ENCODE measurements around the gene TRIM3. TPM values are rescaled to one million over a fixed set of nuclear protein-coding genes. Genes with fewer than 3 reads are reported as not detected.

TRIM3 gene
- total RNA-seq, 1 experiment from 2014 or later: 13.4 TPM

DNA sequence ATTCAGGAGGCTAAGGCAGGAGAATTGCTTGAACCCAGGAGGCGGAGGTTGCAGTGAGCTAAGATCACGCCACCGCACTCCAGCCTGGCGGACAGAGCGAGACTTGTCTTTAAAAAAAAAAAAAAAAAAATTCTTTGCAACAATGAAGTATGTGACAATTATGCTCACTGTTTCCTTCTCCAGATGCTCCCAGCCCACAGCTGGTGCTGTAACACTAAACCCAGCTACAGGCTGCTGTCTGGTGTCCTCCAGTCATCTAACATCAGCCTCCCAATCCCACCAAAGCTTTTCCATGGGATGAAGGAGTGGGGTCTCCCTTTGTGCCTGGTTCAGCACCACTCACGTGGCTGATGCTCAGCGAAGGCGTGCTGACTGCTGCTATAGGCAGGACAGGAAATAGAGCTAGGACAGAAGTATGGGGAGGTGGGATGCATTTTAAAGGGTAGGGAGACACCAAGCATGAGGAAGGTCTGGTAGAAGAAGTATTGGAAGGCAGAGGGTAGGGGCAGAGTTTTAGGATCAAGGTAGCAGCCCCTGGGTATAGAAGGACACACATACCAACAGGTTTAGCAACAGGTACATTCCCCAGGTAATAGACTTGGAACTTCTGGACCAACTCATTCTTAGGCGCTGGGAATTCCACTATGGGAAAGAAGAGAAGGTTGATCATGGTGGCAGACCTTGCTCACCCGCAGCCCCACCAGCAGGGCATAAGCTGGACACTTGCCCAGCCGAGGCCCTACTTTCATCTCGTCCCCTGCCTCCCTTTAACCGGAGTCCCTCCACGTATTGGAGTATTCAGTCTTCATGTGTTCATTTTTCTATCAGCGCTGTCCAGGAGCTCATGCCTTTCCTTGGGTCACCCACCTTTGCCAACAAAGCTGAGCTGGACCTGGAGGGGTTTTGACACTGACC is 73.1 kb downstream of the TRIM3 start:
- POLR2A ChIA-PET: no interaction called here
- no TSS peak for BruUV-seq (replicated peaks)
- Histone ChIP-seq H3K4me3 (replicated peaks in 1 of 2; ENCODE audit: low read depth in 1 of 2, low read length in 2 of 2) (no peak overlapping the region), H3K9me2 (ENCODE audit: insufficient read depth) (no peaks in the 10 kb centered on the region), H3K36me3 (ENCODE audit: control insufficient read depth in 1 of 2, insufficient read depth in 2 of 2, low read length in 2 of 2) (no peaks in the 10 kb centered on the region), H2AFZ (ENCODE audit: low read depth, low read length, poor library complexity, severe bottlenecking) (no peak overlapping the region), H3K27me3 (ENCODE audit: insufficient read depth, low read length) (no peaks in the 10 kb centered on the region), H3K79me2 (ENCODE audit: insufficient read depth, low read length) (no peaks in the 10 kb centered on the region), H3K4me2 (ENCODE audit: low read length) (no peak overlapping the region), H3K27ac (ENCODE audit: low read depth, low read length) (no peak overlapping the region), H3K4me1 (ENCODE audit: control insufficient read depth in 1 of 2, insufficient read depth in 2 of 2, low read length in 2 of 2) (peaks cover 4 to 12% of the 10 kb centered on the region in 2 experiments; a peak in 3 of 4 replicates), H4K20me1 (ENCODE audit: insufficient read depth) (no peaks in the 10 kb centered on the region), H3K9ac (ENCODE audit: low read length) (no peak overlapping the region), H3K9me3 (ENCODE audit: control insufficient read depth in 1 of 2, insufficient read depth in 1 of 2, low read depth in 1 of 2, low read length in 2 of 2) (no peaks in the 10 kb centered on the region)
- RAD21 ChIA-PET (ENCODE audit: low non-redundant PET in 1 of 2, low total read pairs in 2 of 2, uncharacterized antibody in 2 of 2, unreplicated experiment in 2 of 2): no interaction called here
- ATAC-seq (no peak), DNase-seq (ENCODE audit: low read depth, low spot score) (no peak)
- TF ChIP-seq CBX3 (IDR thresholded peaks at IDR 0.05; ENCODE audit: low read depth): no peak
- TF ChIP-seq, protein P1, sequence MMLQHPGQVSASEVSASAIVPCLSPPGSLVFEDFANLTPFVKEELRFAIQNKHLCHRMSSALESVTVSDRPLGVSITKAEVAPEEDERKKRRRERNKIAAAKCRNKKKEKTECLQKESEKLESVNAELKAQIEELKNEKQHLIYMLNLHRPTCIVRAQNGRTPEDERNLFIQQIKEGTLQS (IDR thresholded peaks at IDR 0.05): no peak
- no peak for TF ChIP-seq RAD21 (IDR thresholded peaks at IDR 0.05; ENCODE audit: low read depth)
- no peak for TF ChIP-seq ZFX (IDR thresholded peaks at IDR 0.05)
- TF ChIP-seq EZH2 (IDR thresholded peaks at IDR 0.05): no peak
- TF ChIP-seq SRF (IDR thresholded peaks at IDR 0.05; ENCODE audit: low read depth): no peak
- no peak for TF ChIP-seq CEBPB (IDR thresholded peaks at IDR 0.05; ENCODE audit: low read depth)
- TF ChIP-seq EZH2phosphoT487 (IDR thresholded peaks at IDR 0.05; ENCODE audit: borderline replicate concordance): no peak
- no peak for TF ChIP-seq EGR1 (IDR thresholded peaks at IDR 0.05; ENCODE audit: low read depth)
- TF ChIP-seq, protein P2, sequence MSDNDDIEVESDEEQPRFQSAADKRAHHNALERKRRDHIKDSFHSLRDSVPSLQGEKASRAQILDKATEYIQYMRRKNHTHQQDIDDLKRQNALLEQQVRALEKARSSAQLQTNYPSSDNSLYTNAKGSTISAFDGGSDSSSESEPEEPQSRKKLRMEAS (IDR thresholded peaks at IDR 0.05): no peak
- TF ChIP-seq, protein P3, sequence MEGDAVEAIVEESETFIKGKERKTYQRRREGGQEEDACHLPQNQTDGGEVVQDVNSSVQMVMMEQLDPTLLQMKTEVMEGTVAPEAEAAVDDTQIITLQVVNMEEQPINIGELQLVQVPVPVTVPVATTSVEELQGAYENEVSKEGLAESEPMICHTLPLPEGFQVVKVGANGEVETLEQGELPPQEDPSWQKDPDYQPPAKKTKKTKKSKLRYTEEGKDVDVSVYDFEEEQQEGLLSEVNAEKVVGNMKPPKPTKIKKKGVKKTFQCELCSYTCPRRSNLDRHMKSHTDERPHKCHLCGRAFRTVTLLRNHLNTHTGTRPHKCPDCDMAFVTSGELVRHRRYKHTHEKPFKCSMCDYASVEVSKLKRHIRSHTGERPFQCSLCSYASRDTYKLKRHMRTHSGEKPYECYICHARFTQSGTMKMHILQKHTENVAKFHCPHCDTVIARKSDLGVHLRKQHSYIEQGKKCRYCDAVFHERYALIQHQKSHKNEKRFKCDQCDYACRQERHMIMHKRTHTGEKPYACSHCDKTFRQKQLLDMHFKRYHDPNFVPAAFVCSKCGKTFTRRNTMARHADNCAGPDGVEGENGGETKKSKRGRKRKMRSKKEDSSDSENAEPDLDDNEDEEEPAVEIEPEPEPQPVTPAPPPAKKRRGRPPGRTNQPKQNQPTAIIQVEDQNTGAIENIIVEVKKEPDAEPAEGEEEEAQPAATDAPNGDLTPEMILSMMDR (IDR thresholded peaks at IDR 0.05 in 2 of 3, conservative IDR thresholded peaks at IDR 0.05 in 1 of 3; ENCODE audit: borderline replicate concordance in 1 of 3, insufficient read depth in 1 of 3, low read depth in 2 of 3, low read length in 2 of 3): no peak
- intact Hi-C loops (cut with micrococcal nuclease): no loop called here
- CTCF ChIA-PET: interaction anchor here (1.2 kb wide), 1 partner anchor 43 kb away, joined by 3 read pairs; no protein-coding TSS in a partner anchor

Other genes with a start within 250 kb of the TRIM3 start
- gene FHIP1B, start 239.3 kb downstream of the TRIM3 start, total RNA-seq (2021; ENCODE audit: unreplicated experiment): 32.1 TPM
- gene CNGA4, start 234.9 kb downstream of the TRIM3 start, total RNA-seq (2021; ENCODE audit: unreplicated experiment): 0.27 TPM
- gene CCKBR, start 214.1 kb downstream of the TRIM3 start, total RNA-seq (2021; ENCODE audit: unreplicated experiment): not detected
- gene CAVIN3, start 153.4 kb downstream of the TRIM3 start, total RNA-seq (2021; ENCODE audit: unreplicated experiment): 18.6 TPM
- 2.8 TPM for gene SMPD1, start 83.5 kb downstream of the TRIM3 start, total RNA-seq (2021; ENCODE audit: unreplicated experiment)
- 12.4 TPM for gene APBB1, start 54.8 kb downstream of the TRIM3 start, total RNA-seq (2021; ENCODE audit: unreplicated experiment)
- 4.6 TPM for gene HPX, start 33.0 kb downstream of the TRIM3 start, total RNA-seq (2021; ENCODE audit: unreplicated experiment)
- 77.9 TPM for gene ARFIP2, start 7.4 kb upstream of the TRIM3 start, total RNA-seq (2021; ENCODE audit: unreplicated experiment)
- gene TIMM10B, start 7.6 kb upstream of the TRIM3 start, total RNA-seq (2021; ENCODE audit: unreplicated experiment): 22.9 TPM
- gene DNHD1, start 23.3 kb upstream of the TRIM3 start, total RNA-seq (2021; ENCODE audit: unreplicated experiment): 8.0 TPM
- gene RRP8, start 129.7 kb upstream of the TRIM3 start, total RNA-seq (2021; ENCODE audit: unreplicated experiment): 17.8 TPM
- 73.5 TPM for gene ILK, start 129.8 kb upstream of the TRIM3 start, total RNA-seq (2021; ENCODE audit: unreplicated experiment)
- gene TAF10, start 138.3 kb upstream of the TRIM3 start, total RNA-seq (2021; ENCODE audit: unreplicated experiment): 151 TPM
- gene TPP1, start 145.5 kb upstream of the TRIM3 start, total RNA-seq (2021; ENCODE audit: unreplicated experiment): 44.7 TPM
- 0.30 TPM for gene DCHS1, start 181.9 kb upstream of the TRIM3 start, total RNA-seq (2021; ENCODE audit: unreplicated experiment)
- 75.0 TPM for gene MRPL17, start 209.4 kb upstream of the TRIM3 start, total RNA-seq (2021; ENCODE audit: unreplicated experiment)